Stomach (tissue), 4 donors: ENCODE measurements around the gene OR8B4.

Experiments used
- CTCF ChIP-seq, 7 experiments: fragments of 450-650 bp in 4 of 7; fragments of 200-600 bp in 3 of 7; sonication (generic) in 3 of 7; IDR thresholded peaks; one replicate each; pipeline ENCODE4 v1.5.1; 2016 to 2019; ENCODE audit warnings: antibody characterized with exemption in 7 of 7, control low read depth in 2 of 7, mild to moderate bottlenecking in 1 of 7
- POLR2A ChIP-seq, 4 donors: fragments of 450-650 bp; IDR thresholded peaks; one replicate each; pipeline ENCODE4 v1.6.1; 2016; ENCODE audit warnings: antibody characterized with exemption in 4 of 4, control low read depth in 2 of 4, mild to moderate bottlenecking in 1 of 4, moderate library complexity in 1 of 4
- POLR2AphosphoS5 ChIP-seq, 3 donors: sonication (generic); formaldehyde crosslinking; IDR thresholded peaks; one replicate each; pipeline ENCODE4 v1.6.1; 2016; ENCODE audit warnings: antibody characterized with exemption in 3 of 3

GRCh38 chr11:124380585-124380984 is 44.1 kb downstream of the OR8B4 start:
- no peak for TF ChIP-seq CTCF (IDR thresholded peaks at IDR 0.05)
- TF ChIP-seq POLR2A (IDR thresholded peaks at IDR 0.05), result no peak
- no peak for TF ChIP-seq POLR2AphosphoS5 (IDR thresholded peaks at IDR 0.05)
